Ectodermal cell (in vitro differentiated cells): Measurements from ENCODE around the gene DHRS2.
"Not testable (repeated sequence)": the region's sequence is repeated elsewhere in the genome, so short reads cannot be mapped to it uniquely, and the experiment has no call there.

Experiments
- H3K27ac ChIP-seq: 2 replicates; pipeline ENCODE4 v1.7.0; 2013; ENCODE audit warnings: mild to moderate bottlenecking, low read depth, low read length; ENCODE audit not compliant: insufficient read depth, poor library complexity, severe bottlenecking
- H3K27me3 ChIP-seq: 2 replicates; pipeline ENCODE4 v1.7.0; 2013; ENCODE audit warnings: mild to moderate bottlenecking, low read length; ENCODE audit not compliant: insufficient read depth, control insufficient read depth, poor library complexity, severe bottlenecking
- H3K36me3 ChIP-seq: one replicate; pipeline ENCODE4 v1.7.0; 2013; ENCODE audit warnings: low read length; ENCODE audit not compliant: control insufficient read depth, insufficient read depth
- H3K4me1 ChIP-seq: one replicate; pipeline ENCODE4 v1.7.0; 2013; ENCODE audit warnings: low read length; ENCODE audit not compliant: control insufficient read depth, insufficient read depth
- H3K4me3 ChIP-seq: 2 replicates; pipeline ENCODE4 v1.7.0; 2013; ENCODE audit warnings: low read depth, low read length, control low read depth; ENCODE audit not compliant: insufficient read depth
- H3K9me3 ChIP-seq: 2 replicates; pipeline ENCODE4 v1.7.0; 2013; ENCODE audit warnings: mild to moderate bottlenecking, low read length, moderate library complexity; ENCODE audit not compliant: control insufficient read depth
- WGBS, 2 experiments: methylation state at CpG; one replicate each; pipeline ENCODE4 v1.1.7; 2013; ENCODE audit warnings: missing lambda C conversion rate in 2 of 2; 5-methylcytosine and 5-hydroxymethylcytosine counted together

Gene DHRS2

DNA sequence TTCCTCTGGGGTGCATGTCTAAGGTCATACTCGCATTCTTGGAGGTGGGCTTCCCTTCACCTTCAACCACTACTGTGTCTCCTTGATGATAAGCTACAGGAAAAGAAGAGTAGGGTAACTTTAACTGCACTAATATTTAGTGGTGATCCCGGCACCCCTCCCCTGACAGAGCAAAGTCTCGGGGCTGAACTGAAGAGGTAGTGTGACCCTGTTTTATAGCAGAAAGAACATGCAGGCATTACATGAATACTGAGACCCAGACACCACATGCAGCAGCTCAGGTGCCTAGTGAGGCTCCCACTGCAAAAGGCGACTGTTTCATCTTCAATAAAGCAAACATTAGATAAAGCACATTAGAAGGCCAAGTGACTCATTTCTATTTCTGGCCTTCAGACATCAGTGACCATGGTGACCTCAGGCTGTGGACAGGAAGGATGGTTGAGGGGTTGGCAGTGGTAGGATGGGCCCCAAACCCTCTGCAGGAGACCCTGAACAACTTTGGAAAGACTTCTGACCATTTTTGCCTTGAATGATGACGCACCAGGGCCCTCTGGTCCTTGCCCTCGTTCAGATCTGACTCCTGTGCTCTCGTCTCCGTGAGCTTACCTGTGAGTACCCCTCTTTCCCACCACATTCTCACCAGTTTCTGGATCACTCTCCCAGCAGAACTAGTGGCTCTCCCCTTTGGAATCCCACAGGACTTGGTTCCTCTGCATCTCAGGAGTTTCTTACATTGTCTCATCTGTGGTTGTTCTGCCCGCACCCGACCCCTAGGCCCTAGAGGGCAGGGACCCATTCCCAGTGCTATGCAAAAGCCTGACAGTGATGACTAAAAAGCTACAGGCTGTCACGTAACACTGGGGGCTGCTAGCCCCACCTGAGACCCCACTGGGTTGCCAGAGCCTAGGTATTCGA is 33.7 kb upstream of the DHRS2 start:
- Histone ChIP-seq H3K27me3 (no peaks in the 10 kb centered on the region), H3K4me3 (no peak overlapping the region), H3K9me3 (no peaks in the 10 kb centered on the region), H3K4me1 (no peaks in the 10 kb centered on the region), H3K36me3 (no peaks in the 10 kb centered on the region), H3K27ac (no peak overlapping the region)
- WGBS, 2 experiments, result 91% methylated on average over 12 of the region's 12 CpGs

DNA sequence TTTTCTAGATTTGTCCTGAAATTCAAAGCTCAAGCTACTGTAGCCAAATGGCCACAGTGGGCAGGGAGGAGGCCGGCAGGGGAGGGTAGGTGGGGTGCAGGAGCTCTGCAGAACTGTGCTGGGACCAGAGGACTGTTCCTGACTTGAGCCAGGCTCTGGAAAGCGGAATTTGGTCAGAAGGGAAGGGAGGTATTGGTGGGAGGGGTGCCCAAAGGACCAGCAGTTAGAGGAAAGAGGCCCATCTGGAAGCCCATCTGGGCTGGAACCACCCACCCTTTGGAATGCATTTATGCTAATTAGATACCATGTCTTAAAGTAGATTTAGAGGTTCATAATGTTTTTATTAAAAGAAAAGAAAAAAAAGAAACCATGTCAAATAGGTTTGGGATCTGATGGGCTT is 33.1 kb upstream of the DHRS2 start:
- Histone ChIP-seq H3K9me3 (no peaks in the 10 kb centered on the region), H3K4me3 (no peak overlapping the region), H3K4me1 (no peaks in the 10 kb centered on the region), H3K27me3 (no peaks in the 10 kb centered on the region), H3K36me3 (no peaks in the 10 kb centered on the region), H3K27ac (no peak overlapping the region)
- WGBS, 2 experiments, result 87 to 92% methylated on average over 2 of the region's 2 CpGs

- H3K4me3 ChIP-seq, result no peak overlapping the region
- no peak overlapping the region for H3K27ac ChIP-seq
- no peaks in the 10 kb centered on the region for H3K4me1 ChIP-seq
- 95 to 98% methylated on average over 2 of the region's 2 CpGs for WGBS, 2 experiments
- no peaks in the 10 kb centered on the region for H3K27me3 ChIP-seq
- H3K36me3 ChIP-seq, result no peaks in the 10 kb centered on the region
- H3K9me3 ChIP-seq, result no peaks in the 10 kb centered on the region
Observed at GRCh38 chr14:23604148-23604547, 32.0 kb upstream of the DHRS2 start.

DNA sequence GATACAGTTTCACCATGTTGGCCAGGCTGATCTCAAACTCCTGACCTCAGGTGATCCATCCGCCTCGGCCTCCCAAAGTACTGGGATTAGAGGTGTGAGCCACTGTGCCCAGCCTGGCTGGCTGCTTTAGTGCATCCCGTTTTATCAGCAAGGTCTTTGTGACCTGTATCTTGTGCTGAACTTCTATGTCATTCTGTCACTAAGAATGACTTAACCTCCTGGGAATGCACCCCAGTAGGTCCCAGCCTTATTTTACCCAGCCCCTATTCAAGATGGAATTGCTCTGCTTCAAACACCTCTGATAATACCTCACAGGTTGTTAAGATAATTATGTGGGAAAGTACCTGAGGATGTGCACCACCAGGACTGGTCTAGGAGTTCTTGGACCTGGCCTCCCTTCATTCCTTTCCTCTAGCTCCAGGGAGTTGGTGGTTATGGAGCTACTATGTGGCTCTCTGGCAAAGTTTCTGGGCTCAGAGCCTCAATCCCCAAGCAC is 31.4 kb upstream of the DHRS2 start:
- no peaks in the 10 kb centered on the region for H3K4me1 ChIP-seq
- WGBS, 2 experiments, result 86 to 87% methylated on average over 3 of the region's 3 CpGs
- no peaks in the 10 kb centered on the region for H3K36me3 ChIP-seq
- H3K4me3 ChIP-seq, result no peak overlapping the region
- H3K9me3 ChIP-seq, result no peaks in the 10 kb centered on the region
- no peak overlapping the region for H3K27ac ChIP-seq
- no peaks in the 10 kb centered on the region for H3K27me3 ChIP-seq

GRCh38 chr14:23605931-23606585 is 30.1 kb upstream of the DHRS2 start:
- Histone ChIP-seq H3K36me3 (no peaks in the 10 kb centered on the region), H3K9me3 (no peaks in the 10 kb centered on the region), H3K27ac (no peak overlapping the region), H3K4me3 (no peak overlapping the region), H3K4me1 (no peaks in the 10 kb centered on the region), H3K27me3 (no peaks in the 10 kb centered on the region)
- 84 to 88% methylated on average over 6 of the region's 6 CpGs for WGBS, 2 experiments

GRCh38 chr14:23608454-23608853 is 27.7 kb upstream of the DHRS2 start:
- 39 to 68% methylated on average over 1 of the region's 1 CpG for WGBS, 2 experiments
- Histone ChIP-seq H3K27ac (no peak overlapping the region), H3K4me1 (no peaks in the 10 kb centered on the region), H3K36me3 (no peaks in the 10 kb centered on the region), H3K27me3 (no peaks in the 10 kb centered on the region), H3K4me3 (no peak overlapping the region), H3K9me3 (no peaks in the 10 kb centered on the region)

DNA sequence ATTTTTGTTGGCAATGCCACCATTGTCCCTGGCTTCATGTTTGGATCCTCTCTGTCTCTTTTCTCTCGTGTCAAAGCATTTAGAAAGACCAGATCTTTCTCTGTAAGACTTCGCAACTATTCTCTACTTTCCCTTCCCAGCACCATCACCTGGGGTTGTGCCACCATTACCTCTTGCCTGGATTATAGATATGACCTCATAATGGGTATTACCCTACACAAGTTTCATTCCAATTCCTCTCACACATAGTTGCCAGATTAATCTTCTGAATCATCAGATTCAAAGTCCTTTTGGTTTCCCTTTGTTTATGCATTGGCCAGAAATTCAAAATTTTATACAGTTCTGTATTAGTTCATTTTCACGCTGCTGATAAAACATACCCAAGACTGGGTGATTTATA is 27.2 kb upstream of the DHRS2 start:
- no peaks in the 10 kb centered on the region for H3K27me3 ChIP-seq
- no peak overlapping the region for H3K4me3 ChIP-seq
- H3K27ac ChIP-seq, result no peak overlapping the region
- H3K9me3 ChIP-seq, result no peaks in the 10 kb centered on the region
- H3K36me3 ChIP-seq, result no peaks in the 10 kb centered on the region
- 90 to 91% methylated on average over 3 of the region's 3 CpGs for WGBS, 2 experiments
- no peaks in the 10 kb centered on the region for H3K4me1 ChIP-seq

DNA sequence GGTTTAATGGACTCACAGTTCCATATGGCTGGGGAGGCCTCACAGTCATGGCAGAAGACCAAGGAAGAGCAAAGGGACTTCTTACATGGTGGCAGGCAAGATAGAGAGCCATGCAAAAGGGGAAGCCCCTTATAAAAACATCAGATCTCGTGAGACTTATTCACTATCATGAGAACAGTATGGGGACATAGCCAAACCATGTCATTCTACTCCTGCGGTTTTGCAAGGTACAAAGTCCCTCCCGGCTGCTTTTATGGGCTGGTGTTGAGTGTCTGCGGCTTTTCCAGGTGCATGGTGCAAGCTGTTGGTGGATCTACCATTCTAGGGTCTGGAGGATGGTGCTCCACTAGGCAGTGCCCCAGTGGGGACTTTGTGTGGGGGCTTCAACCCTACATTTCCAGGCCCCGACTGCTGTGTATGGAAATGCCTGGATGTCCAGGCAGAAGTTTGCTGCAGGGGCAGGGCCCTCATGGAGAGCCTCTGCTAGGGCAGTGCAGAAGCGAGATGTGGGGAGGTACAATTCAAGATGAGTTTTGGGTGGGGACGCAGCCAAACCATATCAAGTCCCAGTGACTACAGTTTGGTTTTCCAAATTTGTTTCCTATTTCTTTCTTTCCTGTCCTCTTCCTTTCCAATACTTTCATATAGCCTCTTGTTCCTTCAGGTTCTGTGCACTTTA is 26.6 kb upstream of the DHRS2 start:
- H3K4me1 ChIP-seq, H3K36me3 ChIP-seq, H3K27me3 ChIP-seq, H3K4me3 ChIP-seq, H3K9me3 ChIP-seq, H3K27ac ChIP-seq: not testable (repeated sequence)
- WGBS, 2 experiments, result 74 to 78% methylated on average over 6 of the region's 7 CpGs

DNA sequence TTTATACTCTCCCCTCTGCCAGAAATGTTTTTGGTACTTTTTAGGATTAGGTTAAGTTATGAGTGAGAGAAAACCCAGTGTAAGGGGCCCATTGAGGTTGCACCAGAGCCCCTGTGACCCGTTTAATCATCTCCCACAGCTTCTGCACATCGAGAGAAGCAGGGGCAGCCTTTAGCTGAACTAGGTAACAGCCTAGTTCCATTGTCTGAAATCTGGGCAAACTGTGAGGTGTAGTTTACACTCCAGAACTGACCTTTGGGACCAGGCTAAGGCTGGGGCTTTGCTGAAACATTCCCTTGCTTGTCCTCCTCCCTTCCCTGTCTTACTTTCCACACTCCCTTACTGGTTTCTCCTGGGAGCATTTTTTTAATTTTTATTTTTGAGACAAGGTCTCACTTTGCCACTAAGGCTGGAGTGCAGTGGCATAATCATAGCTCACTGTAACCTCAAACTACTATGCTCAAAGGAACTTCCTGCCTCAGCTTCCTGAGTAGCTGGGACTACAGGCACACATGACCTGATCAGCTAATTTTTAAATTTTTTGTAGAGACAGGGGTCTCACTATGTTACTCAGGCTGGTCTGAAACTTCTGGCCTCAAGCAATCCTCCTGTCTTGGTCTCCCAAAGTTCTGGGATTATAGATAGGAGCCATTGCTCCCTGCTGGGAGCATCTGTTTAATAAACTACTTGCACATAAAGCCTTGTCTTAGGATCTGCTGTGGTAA is 25.9 kb upstream of the DHRS2 start:
- no peaks in the 10 kb centered on the region for H3K27me3 ChIP-seq
- WGBS, 2 experiments, result 70 to 76% methylated on average over 2 of the region's 2 CpGs

More for the DNA sequence above, 25.9 kb upstream of the DHRS2 start:
- Histone ChIP-seq H3K4me1 (no peaks in the 10 kb centered on the region), H3K9me3 (no peaks in the 10 kb centered on the region), H3K27ac (no peak overlapping the region), H3K4me3 (no peak overlapping the region), H3K36me3 (no peaks in the 10 kb centered on the region)
